Mammary epithelial cell (primary cell): ENCODE results near the gene HOXB8.

ENCODE experiments used
- EZH2 ChIP-seq: IDR thresholded peaks from 2 replicates; pipeline ENCODE4 v1.6.1; 2012; ENCODE audit warnings: low read length, inconsistent platforms, borderline replicate concordance
- TF ChIP-seq, protein P1 (sequence below), 2 donors: IDR thresholded peaks in 1 of 2; conservative IDR thresholded peaks in 1 of 2; 2 replicates each; pipeline ENCODE4 v1.5.1; 2011 to 2012; ENCODE audit warnings: inconsistent platforms in 2 of 2, low read length in 2 of 2, mild to moderate bottlenecking in 2 of 2, control low read depth in 1 of 2, low read depth in 1 of 2; ENCODE audit not compliant: insufficient read depth in 1 of 2; ENCODE audit errors: extremely low read depth in 1 of 2

DNA sequence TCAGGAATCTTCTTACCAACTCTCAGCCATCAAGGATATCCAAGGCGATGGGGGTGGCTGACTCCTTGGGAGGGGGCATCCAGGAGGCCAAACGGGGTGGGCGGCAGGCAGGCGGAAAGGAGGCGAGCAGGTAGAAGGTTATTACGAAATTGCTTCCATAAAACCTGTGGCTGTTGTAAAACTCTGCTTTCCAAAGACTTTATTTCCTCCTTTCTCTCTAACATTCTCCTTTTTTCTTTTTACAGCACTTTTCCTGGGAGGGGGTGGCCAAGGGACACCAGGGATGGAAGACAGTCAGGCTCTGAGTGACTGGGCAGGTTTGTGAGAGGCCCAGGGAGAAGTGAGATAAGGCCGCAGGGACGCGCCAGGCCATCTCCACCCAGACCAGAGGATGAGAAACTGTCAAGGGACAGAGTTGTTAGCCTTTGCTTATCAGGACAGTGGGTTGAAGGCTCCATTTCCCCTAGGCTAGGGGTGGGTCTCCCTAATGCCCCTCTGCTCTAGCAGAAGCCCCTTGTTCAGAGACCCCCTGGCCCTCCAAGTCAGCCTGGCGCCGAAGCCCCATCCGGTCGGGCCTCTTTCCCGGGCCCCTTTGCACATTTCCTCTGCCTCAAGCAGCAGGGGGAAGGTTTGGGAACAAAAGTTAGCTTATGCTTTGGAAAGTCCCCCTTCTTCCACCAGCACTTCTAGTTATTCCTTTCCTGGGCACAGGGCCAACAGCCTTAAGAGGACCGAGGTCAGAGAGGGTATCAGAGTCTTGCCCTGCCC lies 16.0 kb upstream of the HOXB8 start:
- TF ChIP-seq, protein P1, sequence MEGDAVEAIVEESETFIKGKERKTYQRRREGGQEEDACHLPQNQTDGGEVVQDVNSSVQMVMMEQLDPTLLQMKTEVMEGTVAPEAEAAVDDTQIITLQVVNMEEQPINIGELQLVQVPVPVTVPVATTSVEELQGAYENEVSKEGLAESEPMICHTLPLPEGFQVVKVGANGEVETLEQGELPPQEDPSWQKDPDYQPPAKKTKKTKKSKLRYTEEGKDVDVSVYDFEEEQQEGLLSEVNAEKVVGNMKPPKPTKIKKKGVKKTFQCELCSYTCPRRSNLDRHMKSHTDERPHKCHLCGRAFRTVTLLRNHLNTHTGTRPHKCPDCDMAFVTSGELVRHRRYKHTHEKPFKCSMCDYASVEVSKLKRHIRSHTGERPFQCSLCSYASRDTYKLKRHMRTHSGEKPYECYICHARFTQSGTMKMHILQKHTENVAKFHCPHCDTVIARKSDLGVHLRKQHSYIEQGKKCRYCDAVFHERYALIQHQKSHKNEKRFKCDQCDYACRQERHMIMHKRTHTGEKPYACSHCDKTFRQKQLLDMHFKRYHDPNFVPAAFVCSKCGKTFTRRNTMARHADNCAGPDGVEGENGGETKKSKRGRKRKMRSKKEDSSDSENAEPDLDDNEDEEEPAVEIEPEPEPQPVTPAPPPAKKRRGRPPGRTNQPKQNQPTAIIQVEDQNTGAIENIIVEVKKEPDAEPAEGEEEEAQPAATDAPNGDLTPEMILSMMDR (conservative IDR thresholded peaks at IDR 0.05 in 1 of 2, IDR thresholded peaks at IDR 0.05 in 1 of 2; ENCODE audit: extremely low read depth in 1 of 2, insufficient read depth in 1 of 2, low read depth in 1 of 2, low read length in 2 of 2): no peak
- no peak for TF ChIP-seq EZH2
